Activated naive CD4-positive, alpha-beta T cell treated with anti-CD3 and anti-CD28 coated beads for 36 hours (primary cell): ENCODE data around the gene OXNAD1. TPM values are rescaled to one million over a fixed set of nuclear protein-coding genes. Genes with fewer than 3 reads are reported as not detected.

Source experiments
- CTCF ChIA-PET: fragments of 350-600 bp; sonication (Branson Sonifier 250); formaldehyde crosslinking; loops from one replicate; lab custom pipeline; 2021; ENCODE audit warnings: antibody characterized with exemption; lab: Charles Lee
- DNase-seq: peaks from one replicate; pipeline ENCODE4 v3.0.0-alpha.2; 2020
- H3K27ac Mint-ChIP-seq: one replicate; pipeline ENCODE4 v1.8.0; 2021; ENCODE audit warnings: mild to moderate bottlenecking, mixed read lengths
- H3K27me3 Mint-ChIP-seq: one replicate; pipeline ENCODE4 v1.8.0; 2021; ENCODE audit warnings: low read depth, mixed read lengths
- H3K36me3 Mint-ChIP-seq: one replicate; pipeline ENCODE4 v1.8.0; 2021; ENCODE audit warnings: low read depth, mixed read lengths
- H3K4me1 Mint-ChIP-seq: one replicate; pipeline ENCODE4 v1.8.0; 2021; ENCODE audit warnings: low read depth, mixed read lengths
- H3K4me3 Mint-ChIP-seq: one replicate; pipeline ENCODE4 v1.8.0; 2021; ENCODE audit warnings: mild to moderate bottlenecking, moderate library complexity, mixed read lengths
- H3K9me3 Mint-ChIP-seq: one replicate; pipeline ENCODE4 v1.8.0; 2021; ENCODE audit warnings: mixed read lengths
- intact Hi-C: fragments of 100-400 bp; cut with micrococcal nuclease; formaldehyde crosslinking; loops from one replicate; pipeline ENCODE4 v1.15.1; 2023
- total RNA-seq, 2 experiments: library from RNA; stranded (reverse); gene quantifications; one replicate each; pipeline ENCODE4 v1.2.3, GENCODE V29; 2021

The OXNAD1 gene
- total RNA-seq, 2 experiments from 2014 or later = 32.4 to 34.2 TPM

DNA sequence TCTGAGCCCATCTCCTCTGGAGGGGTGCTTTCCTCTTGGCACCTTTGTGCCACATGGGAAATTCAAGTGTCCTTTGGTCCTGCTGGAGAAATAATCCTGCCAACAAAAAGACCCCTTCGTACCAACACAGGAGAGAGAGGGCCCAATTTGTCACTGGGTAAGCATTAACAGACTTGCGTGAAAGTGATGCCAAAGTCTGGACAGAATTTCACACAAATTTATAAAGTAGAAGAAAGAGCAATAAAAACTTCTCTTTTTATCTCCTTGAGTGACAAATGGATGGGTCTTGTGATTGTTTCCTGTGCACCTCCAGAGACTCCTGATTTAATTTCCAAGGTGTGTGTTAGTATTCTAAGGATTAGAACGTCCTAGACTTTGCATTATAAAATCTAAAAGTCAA lies 15.1 kb upstream of the OXNAD1 start:
- peaks cover 5% of the 10 kb centered on the region for H3K4me1 Mint-ChIP-seq
- H3K4me3 Mint-ChIP-seq = no peak overlapping the region
- CTCF ChIA-PET = no interaction called here
- intact Hi-C loops = no loop called here
- H3K27me3 Mint-ChIP-seq = no peaks in the 10 kb centered on the region
- no peak for DNase-seq
- no peaks in the 10 kb centered on the region for H3K9me3 Mint-ChIP-seq
- H3K27ac Mint-ChIP-seq = no peak overlapping the region
- no peaks in the 10 kb centered on the region for H3K36me3 Mint-ChIP-seq

- DNase-seq = no peak
- Mint-ChIP-seq H3K4me1 (peaks cover 5% of the 10 kb centered on the region), H3K36me3 (no peaks in the 10 kb centered on the region), H3K4me3 (no peak overlapping the region), H3K9me3 (no peaks in the 10 kb centered on the region), H3K27ac (no peak overlapping the region), H3K27me3 (no peaks in the 10 kb centered on the region)
- CTCF ChIA-PET = interaction anchor here (1.0 to 1.5 kb wide), 4 partner anchors 9 to 201 kb away, joined by 3 read pairs; no protein-coding TSS in a partner anchor
- intact Hi-C loops = no loop called here
These were observed 13.5 kb upstream of the OXNAD1 start for GRCh38 chr3:16251316-16252085.

DNA sequence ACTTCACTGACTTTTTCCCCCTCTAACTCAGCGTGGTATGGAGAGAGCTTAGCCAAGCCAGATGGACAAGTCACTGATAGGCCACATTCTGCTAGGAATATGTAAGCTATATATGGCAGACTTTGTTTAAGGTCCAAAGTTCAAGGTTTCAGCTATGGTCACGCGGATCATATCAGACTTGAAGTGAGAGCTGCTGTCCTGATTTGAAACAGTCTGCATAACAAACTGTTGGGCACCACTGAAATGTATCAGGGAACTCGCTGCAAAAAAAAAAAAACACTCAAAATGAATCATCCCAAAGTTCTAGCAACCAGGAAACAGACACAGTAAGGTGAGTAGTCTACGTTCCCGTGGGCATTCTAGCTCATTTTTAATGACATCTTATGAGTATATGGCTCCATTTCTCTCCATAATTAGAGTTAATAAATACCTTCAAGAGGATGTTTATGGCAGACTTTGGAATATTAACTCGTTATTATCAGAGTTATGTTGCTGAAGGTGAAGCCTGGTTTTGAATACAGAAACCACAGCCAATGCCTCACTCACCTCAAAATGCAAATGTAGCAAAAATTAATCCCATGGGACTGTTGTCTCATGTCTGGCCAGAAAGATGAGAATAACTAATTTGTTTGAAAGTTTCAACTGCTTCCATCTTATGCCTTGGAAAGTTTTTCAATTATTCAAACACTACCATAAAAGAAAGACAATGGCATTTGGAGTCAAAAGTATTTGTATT lies 12.6 kb upstream of the OXNAD1 start:
- Mint-ChIP-seq H3K27me3 (no peaks in the 10 kb centered on the region), H3K27ac (no peak overlapping the region), H3K4me1 (peaks cover 2% of the 10 kb centered on the region), H3K36me3 (no peaks in the 10 kb centered on the region), H3K9me3 (no peaks in the 10 kb centered on the region), H3K4me3 (no peak overlapping the region)
- no peak for DNase-seq
- intact Hi-C loops = no loop called here
- CTCF ChIA-PET = interaction anchor here (1.0 to 1.5 kb wide), 3 partner anchors 8 to 202 kb away, joined by 3 read pairs; no protein-coding TSS in a partner anchor

GRCh38 chr3:16252988-16253387 lies 12.0 kb upstream of the OXNAD1 start:
- CTCF ChIA-PET = interaction anchor here (1.1 kb wide), 1 partner anchor 203 kb away, joined by 3 read pairs; no protein-coding TSS in a partner anchor
- H3K4me3 Mint-ChIP-seq = no peak overlapping the region
- H3K4me1 Mint-ChIP-seq = peaks cover 2% of the 10 kb centered on the region
- no peak for DNase-seq
- intact Hi-C loops = no loop called here
- H3K36me3 Mint-ChIP-seq = no peaks in the 10 kb centered on the region
- H3K9me3 Mint-ChIP-seq = no peaks in the 10 kb centered on the region
- no peak overlapping the region for H3K27ac Mint-ChIP-seq
- no peaks in the 10 kb centered on the region for H3K27me3 Mint-ChIP-seq

DNA sequence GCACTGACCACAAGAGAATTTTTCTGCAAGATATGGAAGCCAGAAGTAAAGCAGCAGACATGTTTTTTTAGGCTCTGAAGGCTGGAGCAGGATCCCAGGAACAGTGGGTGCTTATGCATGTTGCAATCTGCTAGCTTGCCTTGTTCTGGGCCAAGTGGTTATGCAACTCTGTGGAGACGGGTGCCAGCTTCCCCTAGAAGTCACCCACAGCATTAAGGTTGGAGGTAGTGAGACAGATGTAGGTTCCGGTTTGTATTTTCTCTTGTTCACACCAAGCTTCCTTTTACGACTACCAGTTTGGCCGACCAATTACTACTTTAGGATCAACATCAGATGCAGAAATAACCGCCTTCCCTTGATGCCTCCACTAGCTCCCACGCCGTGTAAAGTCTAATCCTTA lies 11.4 kb upstream of the OXNAD1 start:
- Mint-ChIP-seq H3K27ac (no peak overlapping the region), H3K4me3 (no peak overlapping the region), H3K27me3 (no peaks in the 10 kb centered on the region), H3K36me3 (no peaks in the 10 kb centered on the region), H3K9me3 (no peaks in the 10 kb centered on the region), H3K4me1 (peaks cover 2% of the 10 kb centered on the region)
- CTCF ChIA-PET = interaction anchor here (1.1 kb wide), 1 partner anchor 13 kb away, joined by 3 read pairs; no protein-coding TSS in a partner anchor
- DNase-seq = no peak
- intact Hi-C loops = no loop called here

GRCh38 chr3:16254916-16255315 lies 10.1 kb upstream of the OXNAD1 start:
- Mint-ChIP-seq H3K4me1 (peaks cover 9% of the 10 kb centered on the region), H3K27ac (no peak overlapping the region), H3K9me3 (no peaks in the 10 kb centered on the region), H3K36me3 (peaks cover 1% of the 10 kb centered on the region), H3K27me3 (no peaks in the 10 kb centered on the region), H3K4me3 (no peak overlapping the region)
- CTCF ChIA-PET = interaction anchor here (1.1 kb wide), 1 partner anchor 14 kb away, joined by 3 read pairs; no protein-coding TSS in a partner anchor
- DNase-seq = no peak
- intact Hi-C loops = no loop called here

GRCh38 chr3:16255326-16255725 lies 9.7 kb upstream of the OXNAD1 start:
- no peak for DNase-seq
- CTCF ChIA-PET = interaction anchor here (0.7 kb wide), 1 partner anchor 934 kb away, joined by 3 read pairs; no protein-coding TSS in a partner anchor
- Mint-ChIP-seq H3K36me3 (peaks cover 1% of the 10 kb centered on the region), H3K27ac (no peak overlapping the region), H3K27me3 (no peaks in the 10 kb centered on the region), H3K4me1 (peaks cover 11% of the 10 kb centered on the region), H3K4me3 (no peak overlapping the region), H3K9me3 (no peaks in the 10 kb centered on the region)
- intact Hi-C loops = no loop called here

GRCh38 chr3:16255726-16256125 lies 9.3 kb upstream of the OXNAD1 start:
- Mint-ChIP-seq H3K9me3 (no peaks in the 10 kb centered on the region), H3K36me3 (peaks cover 1% of the 10 kb centered on the region), H3K4me1 (peaks cover 11% of the 10 kb centered on the region), H3K27me3 (no peaks in the 10 kb centered on the region), H3K27ac (no peak overlapping the region), H3K4me3 (no peak overlapping the region)
- no peak for DNase-seq
- intact Hi-C loops = no loop called here
- CTCF ChIA-PET = interaction anchor here (0.7 kb wide), 1 partner anchor 934 kb away, joined by 3 read pairs; no protein-coding TSS in a partner anchor

GRCh38 chr3:16257309-16257708 lies 7.7 kb upstream of the OXNAD1 start:
- no peaks in the 10 kb centered on the region for H3K27me3 Mint-ChIP-seq
- intact Hi-C loops = no loop called here
- H3K9me3 Mint-ChIP-seq = no peaks in the 10 kb centered on the region
- peaks cover 1% of the 10 kb centered on the region for H3K36me3 Mint-ChIP-seq
- peaks cover 11% of the 10 kb centered on the region for H3K4me1 Mint-ChIP-seq
- H3K27ac Mint-ChIP-seq = no peak overlapping the region
- H3K4me3 Mint-ChIP-seq = no peak overlapping the region
- DNase-seq = no peak
- CTCF ChIA-PET = interaction anchor here (0.6 kb wide), 1 partner anchor 32 kb away, joined by 3 read pairs; no protein-coding TSS in a partner anchor

- Mint-ChIP-seq H3K36me3 (peaks cover 1% of the 10 kb centered on the region), H3K27ac (no peak overlapping the region), H3K4me3 (no peak overlapping the region), H3K9me3 (no peaks in the 10 kb centered on the region), H3K4me1 (peaks cover 11% of the 10 kb centered on the region), H3K27me3 (no peaks in the 10 kb centered on the region)
- CTCF ChIA-PET = no interaction called here
- no peak for DNase-seq
- intact Hi-C loops = no loop called here
These were observed 6.8 kb upstream of the OXNAD1 start for GRCh38 chr3:16258177-16258576.

- Mint-ChIP-seq H3K4me3 (no peak overlapping the region), H3K27ac (no peak overlapping the region), H3K36me3 (peaks cover 1% of the 10 kb centered on the region), H3K27me3 (no peaks in the 10 kb centered on the region), H3K9me3 (no peaks in the 10 kb centered on the region), H3K4me1 (peaks cover 11% of the 10 kb centered on the region)
- intact Hi-C loops = no loop called here
- CTCF ChIA-PET = interaction anchor here (1.2 kb wide), 1 partner anchor 11 kb away, joined by 3 read pairs; no protein-coding TSS in a partner anchor
- DNase-seq = no peak
These were observed 6.1 kb upstream of the OXNAD1 start for GRCh38 chr3:16258866-16259265.

GRCh38 chr3:16260046-16260445 lies 5.0 kb upstream of the OXNAD1 start:
- Mint-ChIP-seq H3K27me3 (no peaks in the 10 kb centered on the region), H3K4me3 (no peak overlapping the region), H3K9me3 (no peaks in the 10 kb centered on the region), H3K36me3 (peaks cover 1% of the 10 kb centered on the region), H3K27ac (no peak overlapping the region), H3K4me1 (peaks cover 13% of the 10 kb centered on the region)
- no peak for DNase-seq
- intact Hi-C loops = no loop called here
- CTCF ChIA-PET = interaction anchor here (1.3 kb wide), 1 partner anchor 9 kb away, joined by 3 read pairs; no protein-coding TSS in a partner anchor
